Central memory CD8-positive, alpha-beta T cell (primary cell): Measurements from ENCODE around the gene UBASH3A.

Experiments used
- ATAC-seq: fragments of 150-1000 bp; cut with Tn5 transposase; replicated peaks from 2 replicates; pipeline ENCODE4 v1.10.0; 2022; ENCODE audit warnings: mild to moderate bottlenecking, moderate FRiP score, moderate number of reproducible peaks; ENCODE audit not compliant: poor library complexity, severe bottlenecking; ENCODE audit errors: extremely low read depth
- DNase-seq, 2 donors: peaks; one replicate each; pipeline ENCODE4 v3.0.0; 2021; ENCODE audit warnings: low spot score in 2 of 2
- H3K27ac Mint-ChIP-seq: one replicate; pipeline ENCODE4 v1.8.0; 2022; ENCODE audit warnings: low read depth, mild to moderate bottlenecking, moderate library complexity, mixed read lengths
- H3K27me3 Mint-ChIP-seq: one replicate; pipeline ENCODE4 v1.8.0; 2022; ENCODE audit warnings: mixed read lengths
- H3K36me3 Mint-ChIP-seq: one replicate; pipeline ENCODE4 v1.8.0; 2022; ENCODE audit warnings: mild to moderate bottlenecking, moderate library complexity, mixed read lengths; ENCODE audit not compliant: insufficient read depth
- H3K4me1 Mint-ChIP-seq: one replicate; pipeline ENCODE4 v1.8.0; 2022; ENCODE audit warnings: mixed read lengths
- H3K4me3 Mint-ChIP-seq: one replicate; pipeline ENCODE4 v1.8.0; 2022; ENCODE audit warnings: mild to moderate bottlenecking, moderate library complexity, mixed read lengths
- H3K9me3 Mint-ChIP-seq: one replicate; pipeline ENCODE4 v1.8.0; 2022; ENCODE audit warnings: mixed read lengths

UBASH3A gene

DNA sequence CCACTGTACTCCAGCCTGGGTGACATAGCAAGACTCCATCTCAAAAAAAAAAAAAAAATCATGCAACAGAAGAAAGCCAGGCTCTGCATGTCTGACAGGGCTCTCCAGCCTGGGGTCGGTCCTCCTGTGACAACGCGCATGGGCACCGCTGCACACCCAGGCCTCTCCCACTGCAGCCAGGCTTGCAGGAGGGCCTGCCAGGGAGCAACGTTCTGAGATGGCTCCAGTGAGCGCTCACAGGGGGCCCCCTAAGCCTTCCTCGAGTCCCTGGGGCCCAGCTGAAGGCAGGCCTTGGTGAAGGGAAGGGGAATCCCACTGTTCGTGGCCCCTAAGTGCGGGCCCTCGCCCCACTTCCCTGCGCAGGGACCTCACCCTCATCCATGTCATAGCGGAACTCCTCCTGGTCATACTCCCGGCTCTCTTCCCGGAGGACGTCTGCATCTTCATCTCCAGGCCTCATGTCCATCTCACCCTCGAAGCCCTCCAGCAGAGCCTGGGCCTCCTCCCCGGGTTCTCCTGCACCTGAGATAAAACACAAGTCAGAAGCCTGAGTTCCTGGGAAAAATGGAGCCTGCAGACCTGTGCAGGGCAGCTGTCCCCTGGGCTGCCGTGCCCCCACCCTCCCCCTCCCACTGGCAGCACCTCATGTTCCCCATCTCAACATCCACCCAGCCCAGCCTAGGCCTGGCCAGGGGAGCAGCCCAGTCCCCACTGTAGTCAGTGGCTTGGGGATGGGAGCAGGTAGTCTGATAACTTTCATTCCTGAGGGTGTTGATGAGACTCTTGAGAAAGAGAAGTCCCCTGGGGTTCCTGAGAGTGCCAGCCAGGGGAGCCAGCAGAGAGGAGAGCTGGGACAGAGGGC is 72.1 kb downstream of the UBASH3A start:
- ATAC-seq (no peak), DNase-seq (no peak)
- Mint-ChIP-seq H3K27me3 (peaks cover 18% of the 10 kb centered on the region), H3K36me3 (no peaks in the 10 kb centered on the region), H3K4me1 (no peaks in the 10 kb centered on the region), H3K9me3 (no peaks in the 10 kb centered on the region), H3K4me3 (no peak overlapping the region), H3K27ac (no peak overlapping the region)

DNA sequence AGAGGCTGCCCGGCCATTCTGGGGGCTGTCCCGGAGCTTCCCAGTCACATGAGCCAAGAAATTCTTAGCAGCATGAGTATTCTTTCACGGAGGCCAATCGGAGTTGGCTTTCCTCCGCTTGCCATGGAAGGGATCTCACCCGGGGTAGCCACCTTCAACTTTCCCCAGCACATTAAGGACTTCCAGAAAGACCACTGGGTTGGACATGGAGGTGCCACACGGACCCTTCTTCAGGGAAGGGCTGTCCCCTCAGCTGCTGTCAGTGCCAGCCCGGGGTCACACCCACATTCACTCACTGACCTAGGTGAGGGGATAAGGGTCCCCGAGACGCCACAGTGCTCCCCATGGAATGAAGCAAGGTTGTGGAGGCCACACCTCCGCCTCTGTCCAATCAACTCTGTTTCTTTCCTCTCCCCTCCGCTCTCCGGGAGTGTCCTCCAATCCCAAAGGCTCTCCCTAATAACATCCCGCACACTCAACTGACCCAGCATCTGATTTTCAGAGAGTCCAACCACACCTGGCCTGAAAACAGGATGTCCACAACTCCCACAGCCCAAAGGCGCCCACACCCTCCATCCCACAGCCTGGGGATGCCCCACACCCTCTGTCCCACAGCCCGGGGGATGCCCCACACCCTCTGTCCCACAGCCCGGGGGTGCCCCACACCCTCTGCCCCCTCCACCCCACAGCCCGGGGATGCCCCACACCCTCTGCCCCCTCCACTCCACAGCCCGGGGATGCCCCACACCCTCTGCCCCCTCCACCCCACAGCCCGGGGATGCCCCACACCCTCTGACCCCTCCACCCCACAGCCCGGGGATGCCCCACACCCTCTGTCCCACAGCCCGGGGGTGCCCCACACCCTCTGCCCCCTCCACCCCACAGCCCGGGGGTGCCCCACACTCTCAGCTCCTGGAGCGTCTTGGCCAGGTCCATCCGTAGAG is 73.0 kb downstream of the UBASH3A start:
- no peak overlapping the region for H3K4me3 Mint-ChIP-seq
- peaks cover 18% of the 10 kb centered on the region for H3K27me3 Mint-ChIP-seq
- no peaks in the 10 kb centered on the region for H3K4me1 Mint-ChIP-seq
- no peaks in the 10 kb centered on the region for H3K9me3 Mint-ChIP-seq
- DNase-seq (no peak), ATAC-seq (no peak)
- H3K27ac Mint-ChIP-seq: no peak overlapping the region
- no peaks in the 10 kb centered on the region for H3K36me3 Mint-ChIP-seq

DNA sequence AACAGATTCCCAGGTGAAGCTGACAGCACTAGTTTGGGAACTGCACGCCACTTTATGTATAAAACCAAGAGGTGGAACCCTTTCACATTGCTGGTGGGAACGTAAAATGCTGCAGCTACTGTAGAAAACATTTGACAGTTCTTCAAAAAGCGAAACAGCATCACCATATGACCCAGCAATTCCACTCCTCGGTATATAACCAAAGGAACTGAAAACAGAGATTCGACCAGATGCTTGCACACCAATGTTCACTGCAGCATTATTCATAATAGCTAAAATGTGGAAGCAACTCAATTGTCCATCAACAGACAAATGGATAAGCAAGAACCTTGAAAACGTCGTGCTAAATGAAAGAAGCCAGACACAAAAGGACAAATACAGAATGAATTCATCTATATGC is 74.8 kb downstream of the UBASH3A start:
- DNase-seq (no peak), ATAC-seq (no peak)
- peaks cover 18% of the 10 kb centered on the region for H3K27me3 Mint-ChIP-seq
- no peaks in the 10 kb centered on the region for H3K36me3 Mint-ChIP-seq
- H3K4me1 Mint-ChIP-seq: no peaks in the 10 kb centered on the region
- H3K4me3 Mint-ChIP-seq: no peak overlapping the region
- peak overlapping the region; percentile 63 for H3K27ac Mint-ChIP-seq
- H3K9me3 Mint-ChIP-seq: no peaks in the 10 kb centered on the region

DNA sequence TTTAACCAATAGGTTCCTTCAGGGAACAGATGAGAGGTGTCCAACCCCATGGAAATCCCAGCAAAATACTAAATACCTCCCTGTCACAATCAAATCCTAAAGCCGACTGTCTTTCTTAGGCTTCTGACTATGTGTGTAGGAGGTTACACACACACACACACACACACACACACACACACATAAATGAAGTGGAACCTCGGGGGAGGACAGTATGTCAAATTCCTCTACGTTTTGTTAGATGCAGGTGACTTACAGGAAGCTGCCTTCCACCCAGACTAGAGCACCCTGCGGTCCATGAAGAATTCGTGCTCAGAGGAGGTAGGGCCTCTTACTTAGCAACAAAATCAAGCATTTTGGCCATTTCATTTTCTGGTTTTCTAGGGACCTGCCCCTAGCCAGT is 75.9 kb downstream of the UBASH3A start:
- no peak overlapping the region for H3K4me3 Mint-ChIP-seq
- peaks cover 9% of the 10 kb centered on the region for H3K27me3 Mint-ChIP-seq
- DNase-seq: no peak
- H3K9me3 Mint-ChIP-seq: no peaks in the 10 kb centered on the region
- H3K36me3 Mint-ChIP-seq: no peaks in the 10 kb centered on the region
- no peak overlapping the region for H3K27ac Mint-ChIP-seq
- no peaks in the 10 kb centered on the region for H3K4me1 Mint-ChIP-seq
- no peak for ATAC-seq

DNA sequence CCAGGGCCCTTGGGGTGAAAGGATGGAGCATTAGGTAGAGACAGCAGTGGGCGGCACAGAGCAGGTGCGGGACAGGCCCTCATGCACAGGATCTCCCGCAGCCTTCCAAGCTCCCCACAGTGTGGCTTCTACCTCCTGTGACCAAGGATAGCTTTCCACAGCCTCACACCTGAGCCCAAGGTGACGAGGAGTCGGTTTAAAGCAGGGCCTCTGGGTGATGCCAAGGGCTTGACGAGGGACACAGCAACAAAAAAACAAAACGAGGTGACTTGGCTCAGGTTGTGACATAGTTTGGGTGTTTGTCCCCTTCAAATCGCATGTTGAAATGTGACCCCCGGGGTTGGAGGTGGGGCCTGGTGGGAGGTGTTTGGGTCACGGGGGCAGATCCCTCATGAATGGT is 77.0 kb downstream of the UBASH3A start:
- H3K4me1 Mint-ChIP-seq: no peaks in the 10 kb centered on the region
- DNase-seq (no peak), ATAC-seq (no peak)
- no peaks in the 10 kb centered on the region for H3K9me3 Mint-ChIP-seq
- peaks cover 11% of the 10 kb centered on the region for H3K27me3 Mint-ChIP-seq
- H3K36me3 Mint-ChIP-seq: no peaks in the 10 kb centered on the region
- no peak overlapping the region for H3K4me3 Mint-ChIP-seq
- H3K27ac Mint-ChIP-seq: no peak overlapping the region

DNA sequence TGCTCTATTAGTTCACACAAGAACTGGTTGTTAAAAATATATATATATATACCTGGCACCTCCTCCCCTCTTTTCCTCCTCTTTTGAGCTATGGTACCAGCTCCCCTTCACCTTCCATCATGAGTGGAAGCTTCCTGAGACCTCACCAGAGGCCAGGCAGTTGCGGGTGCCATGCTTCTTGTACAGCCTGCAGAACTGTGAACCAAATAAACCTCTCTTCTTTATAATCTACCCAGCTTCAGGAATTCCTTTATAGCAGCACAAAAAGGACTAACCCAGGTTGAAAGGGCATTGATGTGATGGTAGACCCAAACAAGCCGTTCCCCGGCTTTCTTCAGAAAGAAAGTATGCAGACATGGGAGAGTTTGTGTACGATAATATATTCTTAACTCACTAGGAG is 77.5 kb downstream of the UBASH3A start:
- H3K36me3 Mint-ChIP-seq: no peaks in the 10 kb centered on the region
- H3K27me3 Mint-ChIP-seq: peaks cover 16% of the 10 kb centered on the region
- DNase-seq: no peak
- H3K4me3 Mint-ChIP-seq: no peak overlapping the region
- H3K9me3 Mint-ChIP-seq: no peaks in the 10 kb centered on the region
- no peak overlapping the region for H3K27ac Mint-ChIP-seq
- ATAC-seq: no peak
- no peaks in the 10 kb centered on the region for H3K4me1 Mint-ChIP-seq

DNA sequence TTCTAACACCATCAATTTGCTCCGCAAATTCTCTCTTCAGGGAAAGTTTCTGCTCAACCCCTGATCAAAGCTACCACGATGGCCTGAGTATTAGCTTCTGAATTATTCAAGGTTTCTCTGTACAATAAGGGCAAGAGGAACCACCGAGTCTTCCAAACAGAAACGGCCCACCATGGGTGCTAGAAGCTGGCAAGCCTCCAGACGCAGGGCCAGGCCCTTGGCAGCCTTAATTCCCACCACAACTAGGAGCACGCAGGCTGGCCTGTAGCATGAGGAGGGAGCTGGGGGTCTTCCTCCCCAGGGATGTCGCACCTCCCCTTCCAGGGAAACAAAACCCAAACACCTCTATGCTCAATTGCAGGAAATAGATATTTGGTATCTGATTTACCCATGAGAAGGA is 81.3 kb downstream of the UBASH3A start:
- Mint-ChIP-seq H3K4me1 (no peaks in the 10 kb centered on the region), H3K27me3 (peaks cover 48% of the 10 kb centered on the region), H3K27ac (no peak overlapping the region), H3K36me3 (no peaks in the 10 kb centered on the region), H3K9me3 (no peaks in the 10 kb centered on the region), H3K4me3 (no peak overlapping the region)
- DNase-seq: no peak
- ATAC-seq: no peak

DNA sequence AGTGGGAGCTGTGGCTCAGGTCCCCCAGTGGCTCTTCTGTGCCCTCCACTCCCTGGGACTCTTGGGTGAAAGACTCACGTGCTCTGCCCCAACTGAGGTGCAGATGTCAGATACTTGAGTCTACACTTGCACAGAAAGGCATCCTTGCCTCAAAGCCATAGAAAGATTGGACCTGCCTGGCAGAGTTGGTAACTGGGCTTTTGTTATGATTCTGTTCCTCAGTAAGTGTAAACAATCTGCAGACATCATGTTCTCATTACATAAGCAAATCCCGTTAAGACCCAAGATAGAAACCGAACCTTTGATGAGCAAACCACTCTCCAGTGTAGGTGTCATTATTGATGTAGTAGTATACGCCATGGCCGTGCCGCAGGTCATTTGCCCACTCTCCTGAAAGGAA is 82.4 kb downstream of the UBASH3A start:
- DNase-seq (no peak), ATAC-seq (no peak)
- H3K27ac Mint-ChIP-seq: no peak overlapping the region
- no peaks in the 10 kb centered on the region for H3K36me3 Mint-ChIP-seq
- H3K27me3 Mint-ChIP-seq: peaks cover 52% of the 10 kb centered on the region
- no peak overlapping the region for H3K4me3 Mint-ChIP-seq
- H3K9me3 Mint-ChIP-seq: no peaks in the 10 kb centered on the region
- no peaks in the 10 kb centered on the region for H3K4me1 Mint-ChIP-seq

DNA sequence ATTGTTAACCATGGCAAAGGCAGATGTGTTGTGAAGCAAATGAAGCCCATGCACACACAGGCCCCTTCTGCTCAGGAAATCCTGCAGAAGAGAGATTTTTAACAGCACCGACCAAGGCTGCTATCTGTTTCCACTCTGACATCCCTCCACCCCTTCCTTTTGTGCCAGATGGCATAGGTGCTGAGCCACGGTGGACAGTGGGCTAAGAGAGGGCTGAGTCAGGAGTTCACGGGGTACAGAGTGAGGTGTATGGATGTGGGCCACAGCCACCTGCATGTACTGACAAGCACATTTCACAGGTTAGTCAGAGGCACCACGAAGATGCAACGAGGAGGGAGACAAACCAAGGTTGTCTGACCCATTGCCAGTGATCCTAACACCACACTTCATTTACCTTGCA is 82.8 kb downstream of the UBASH3A start:
- Mint-ChIP-seq H3K4me3 (no peak overlapping the region), H3K27me3 (peaks cover 52% of the 10 kb centered on the region), H3K4me1 (no peaks in the 10 kb centered on the region), H3K9me3 (no peaks in the 10 kb centered on the region), H3K36me3 (no peaks in the 10 kb centered on the region), H3K27ac (no peak overlapping the region)
- no peak for DNase-seq
- no peak for ATAC-seq

DNA sequence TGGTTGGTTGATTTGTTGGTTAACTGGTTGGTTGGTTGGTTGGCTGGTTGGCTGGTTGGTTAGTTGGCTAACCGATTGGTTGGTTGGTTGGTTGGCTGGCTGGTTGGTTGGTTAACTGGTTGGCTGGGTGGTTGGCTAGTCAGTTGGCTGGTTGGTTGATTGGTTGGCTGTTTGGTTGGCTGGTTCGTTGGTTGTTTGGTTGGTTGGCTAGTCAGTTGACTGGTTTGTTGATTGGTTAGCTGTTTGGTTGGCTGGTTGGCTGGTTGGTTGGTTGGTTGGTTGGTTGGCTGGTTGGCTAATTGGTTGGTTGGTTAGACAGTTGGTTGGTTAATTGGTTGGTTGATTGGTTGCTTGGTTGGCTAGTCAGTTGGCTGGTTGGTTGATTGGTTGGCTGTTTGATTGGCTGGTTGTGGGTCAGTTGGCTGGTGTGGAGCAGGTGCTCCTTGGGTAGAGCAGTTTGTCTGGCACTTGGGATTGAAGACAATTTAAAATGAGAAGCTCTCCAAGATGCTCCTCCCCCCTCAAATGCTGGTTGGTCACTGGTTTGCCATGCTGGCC is 85.4 kb downstream of the UBASH3A start:
- DNase-seq: no peak
- Mint-ChIP-seq H3K27me3 (peaks cover 52% of the 10 kb centered on the region), H3K36me3 (no peaks in the 10 kb centered on the region), H3K9me3 (no peaks in the 10 kb centered on the region), H3K27ac (no peak overlapping the region), H3K4me1 (no peaks in the 10 kb centered on the region), H3K4me3 (no peak overlapping the region)
- ATAC-seq: no peak

DNA sequence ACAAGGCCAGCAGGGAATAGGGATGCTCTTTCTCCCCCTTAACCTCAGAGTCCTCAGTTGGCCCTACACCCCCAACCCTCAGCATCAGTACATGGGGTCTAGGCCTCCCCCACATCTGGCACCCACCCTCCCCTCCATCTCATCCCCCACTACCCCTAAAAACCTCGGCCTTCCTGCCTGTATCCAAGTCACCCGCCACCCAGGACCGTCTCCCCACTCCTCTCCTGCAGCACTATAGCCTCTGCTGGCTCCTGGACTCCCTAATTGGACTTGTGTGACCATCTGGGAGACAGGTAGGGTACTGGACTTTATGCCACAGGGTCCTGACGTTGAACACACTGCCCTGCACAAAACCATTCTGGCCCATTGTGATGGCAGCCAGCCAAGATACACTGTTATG is 86.3 kb downstream of the UBASH3A start:
- H3K36me3 Mint-ChIP-seq: no peaks in the 10 kb centered on the region
- ATAC-seq (no peak), DNase-seq (no peak)
- no peak overlapping the region for H3K4me3 Mint-ChIP-seq
- H3K4me1 Mint-ChIP-seq: no peaks in the 10 kb centered on the region
- peaks cover 52% of the 10 kb centered on the region for H3K27me3 Mint-ChIP-seq
- no peak overlapping the region for H3K27ac Mint-ChIP-seq
- H3K9me3 Mint-ChIP-seq: no peaks in the 10 kb centered on the region

DNA sequence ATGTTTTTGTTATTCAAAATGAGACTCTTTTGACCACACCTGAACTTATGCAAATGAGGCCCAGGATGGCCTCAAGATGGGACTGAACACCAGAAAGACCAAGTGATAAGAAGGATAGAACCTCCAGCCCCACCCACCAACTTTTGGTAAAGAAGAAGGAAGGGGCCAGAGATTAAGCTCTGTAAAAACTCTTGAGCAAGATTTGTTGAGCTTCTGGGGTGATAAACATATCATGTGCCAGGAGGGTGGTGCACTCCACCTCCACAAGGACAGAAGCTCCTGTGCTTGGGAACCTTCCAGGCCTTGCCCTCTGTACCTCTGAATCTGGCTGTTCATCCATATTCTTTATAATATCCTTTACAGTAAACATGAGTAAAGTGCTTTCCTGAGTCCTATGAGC is 87.0 kb downstream of the UBASH3A start:
- peaks cover 1% of the 10 kb centered on the region for H3K36me3 Mint-ChIP-seq

More for the DNA sequence above, 87.0 kb downstream of the UBASH3A start:
- DNase-seq: no peak
- peaks cover 3% of the 10 kb centered on the region for H3K4me1 Mint-ChIP-seq
- H3K27me3 Mint-ChIP-seq: peaks cover 48% of the 10 kb centered on the region
- no peak overlapping the region for H3K4me3 Mint-ChIP-seq
- H3K27ac Mint-ChIP-seq: no peak overlapping the region
- no peak for ATAC-seq
- H3K9me3 Mint-ChIP-seq: no peaks in the 10 kb centered on the region
